Keratinocyte (primary cell): ENCODE results near the gene GRIP1. TPM values are rescaled to one million over a fixed set of nuclear protein-coding genes. Genes with fewer than 3 reads are reported as not detected.

Experiments
- DNase-seq: peaks from one replicate; pipeline ENCODE4 v3.0.0-alpha.2; 2011; ENCODE audit warnings: low read depth, missing footprints, low spot score
- FAIRE-seq: peaks from 2 replicates; lab custom pipeline; 2011; peaks lifted over from hg19 to GRCh38; lab: Jason Lieb, UNC
- H2AFZ ChIP-seq: 2 replicates; pipeline ENCODE4 v1.6.0; 2012; ENCODE audit warnings: low read length, control low read depth, inconsistent platforms; ENCODE audit not compliant: control insufficient read depth
- H3K27ac ChIP-seq: 2 replicates; pipeline ENCODE4 v1.5.1; 2011; ENCODE audit warnings: low read length; ENCODE audit not compliant: control insufficient read depth, insufficient read depth
- H3K27me3 ChIP-seq: 3 replicates; pipeline ENCODE4 v1.6.0; 2011; ENCODE audit warnings: low read length; ENCODE audit not compliant: control insufficient read depth, insufficient read depth; ENCODE audit errors: extremely low read depth
- H3K36me3 ChIP-seq, 2 experiments: 2 replicates in 1 of 2; 3 replicates in 1 of 2; pipeline ENCODE4 v1.5.1; 2011; ENCODE audit warnings: low read length in 2 of 2, mild to moderate bottlenecking in 1 of 2; ENCODE audit not compliant: control insufficient read depth in 2 of 2, insufficient read depth in 2 of 2; ENCODE audit errors: extremely low read depth in 1 of 2
- H3K4me1 ChIP-seq: 3 replicates; pipeline ENCODE4 v1.5.1; 2011; ENCODE audit warnings: low read length; ENCODE audit not compliant: control insufficient read depth, insufficient read depth; ENCODE audit errors: extremely low read depth
- H3K4me2 ChIP-seq: 3 replicates; pipeline ENCODE4 v1.6.0; 2011; ENCODE audit warnings: low read depth, low read length; ENCODE audit not compliant: control insufficient read depth, insufficient read depth; ENCODE audit errors: extremely low read depth
- H3K4me3 ChIP-seq, 3 experiments: fragments of 200-600 bp in 1 of 3; sonication (generic) in 1 of 3; 2 replicates in 2 of 3; 3 replicates in 1 of 3; pipeline ENCODE4 v1.5.1; 2011 to 2016; ENCODE audit warnings: low read length in 3 of 3, mild to moderate bottlenecking in 3 of 3, control low read depth in 2 of 3, inconsistent platforms in 1 of 3, low read depth in 1 of 3, mixed read lengths in 1 of 3, mixed run types in 1 of 3, moderate library complexity in 1 of 3; ENCODE audit not compliant: control insufficient read depth in 2 of 3, insufficient read depth in 2 of 3; ENCODE audit errors: extremely low read depth in 1 of 3
- H3K79me2 ChIP-seq: 2 replicates; pipeline ENCODE4 v1.6.0; 2012; ENCODE audit warnings: low read length; ENCODE audit not compliant: control insufficient read depth, insufficient read depth
- H3K9ac ChIP-seq: 3 replicates; pipeline ENCODE4 v1.6.0; 2011; ENCODE audit warnings: low read length; ENCODE audit not compliant: control insufficient read depth, insufficient read depth; ENCODE audit errors: extremely low read depth
- H3K9me1 ChIP-seq: 3 replicates; pipeline ENCODE4 v1.6.0; 2011; ENCODE audit warnings: low read length; ENCODE audit not compliant: control insufficient read depth, insufficient read depth; ENCODE audit errors: extremely low read depth
- H3K9me3 ChIP-seq: 2 replicates; pipeline ENCODE4 v1.5.1; 2012; ENCODE audit warnings: low read depth, low read length; ENCODE audit not compliant: control insufficient read depth
- H4K20me1 ChIP-seq: 3 replicates; pipeline ENCODE4 v1.6.0; 2011; ENCODE audit warnings: low read length; ENCODE audit not compliant: control insufficient read depth, insufficient read depth; ENCODE audit errors: extremely low read depth
- CTCF ChIP-seq, 3 experiments: IDR thresholded peaks in 1 of 3; conservative IDR thresholded peaks in 1 of 3; optimal IDR thresholded peaks in 1 of 3; 2 replicates in 2 of 3; 3 replicates in 1 of 3; pipeline versions ENCODE3 to v1.5.1; 2011; ENCODE audit warnings: low read length in 3 of 3, mild to moderate bottlenecking in 3 of 3, moderate library complexity in 2 of 3, control low read depth in 1 of 3, inconsistent platforms in 1 of 3; ENCODE audit not compliant: insufficient read depth in 2 of 3; ENCODE audit errors: extremely low read depth in 1 of 3
- EZH2 ChIP-seq: IDR thresholded peaks from one replicate; pipeline ENCODE4 v1.6.1; 2012; ENCODE audit warnings: inconsistent platforms, mild to moderate bottlenecking, low read length, moderate library complexity
- dilution Hi-C: fragments of 300-500 bp; cut with MboI; formaldehyde crosslinking; loops from one replicate; pipeline ENCODE4 v1.7.0; 2020; ENCODE audit warnings: low sequenced_read_pairs; ENCODE audit not compliant: extremely low pct_ligation_motif_present
- polyA minus RNA-seq, 3 experiments: library from RNA; depleted of rRNA, polyadenylated mRNA; stranded (reverse); fragments of >200 nt; gene quantifications; 1 replicate in 1 of 3; 2 replicates in 1 of 3; 3 replicates in 1 of 3; pipeline ENCODE4 v1.2.3, GENCODE V29; 2011
- polyA plus RNA-seq, 5 experiments: library from polyadenylated mRNA; depleted of rRNA in 3 of 5; stranded (reverse) in 3 of 5; stranded (forward) in 1 of 5; unstranded in 1 of 5; fragments of >200 nt; gene quantifications; 1 replicate in 1 of 5; 2 replicates in 3 of 5; 3 replicates in 1 of 5; pipeline versions ENCODE4 v1.2.1 to v1.2.3, GENCODE V29; 2011 to 2012; ENCODE audit warnings: missing spikeins in 2 of 5, low read depth in 1 of 5, low replicate concordance in 1 of 5

GRIP1 gene
- polyA plus RNA-seq (3.2 to 7.6 TPM (median 6.7 TPM) in 3 replicates), polyA minus RNA-seq (11.5 to 18.7 TPM (median 13.6 TPM) in 3 replicates)
- polyA plus RNA-seq (2011; ENCODE audit: low read depth): 12.7 TPM
- 3.6 and 15.7 TPM in 2 replicates for polyA plus RNA-seq (2011; cell fraction: cytosol; rRNA removed)
- 10.4 and 12.3 TPM in 2 replicates for polyA plus RNA-seq (2011; cell fraction: nucleus; rRNA removed)
- 5.8 and 12.6 TPM in 2 replicates for polyA plus RNA-seq (2012; ENCODE audit: low replicate concordance)
- 15.5 TPM for polyA minus RNA-seq (2011; cell fraction: cytosol; rRNA and poly(A)+ RNA removed)
- polyA minus RNA-seq (2011; cell fraction: nucleus; rRNA and poly(A)+ RNA removed): 22.8 and 42.5 TPM in 2 replicates

GRCh38 chr12:66678338-66679275, at the start of gene GRIP1:
TSS of gene GRIP1 (minus strand) at chr12:66679076. CDS start at chr12:66678904, 172 bp downstream.
- FAIRE-seq: no peak
- H3K9me3 ChIP-seq: no peaks in the 10 kb centered on the region
- no peak for DNase-seq
- TF ChIP-seq EZH2 (no peak), CTCF (optimal IDR thresholded peaks at IDR 0.05 in 1 of 3, IDR thresholded peaks at IDR 0.05 in 1 of 3, conservative IDR thresholded peaks at IDR 0.05 in 1 of 3; ENCODE audit: extremely low read depth in 1 of 3, insufficient read depth in 2 of 3, low read length in 3 of 3) (no peak)
- H3K27me3 ChIP-seq: no peaks in the 10 kb centered on the region
- dilution Hi-C loops: no loop called here
- no peak within 1 kb of the TSS for H3K4me2 ChIP-seq
- H4K20me1 ChIP-seq: no peaks in the 10 kb centered on the region
- no peak within 1 kb of the TSS for H3K27ac ChIP-seq
- H3K79me2 ChIP-seq: no peaks in the 10 kb centered on the region
- H2AFZ ChIP-seq: no peak within 1 kb of the TSS
- H3K4me3 ChIP-seq: no peak within 1 kb of the TSS
- H3K36me3 ChIP-seq: no peaks in the 10 kb centered on the region
- H3K4me1 ChIP-seq: no peaks in the 10 kb centered on the region
- no peak within 1 kb of the TSS for H3K9ac ChIP-seq
- H3K9me1 ChIP-seq: no peaks in the 10 kb centered on the region

- FAIRE-seq: no peak
- TF ChIP-seq CTCF (optimal IDR thresholded peaks at IDR 0.05 in 1 of 3, IDR thresholded peaks at IDR 0.05 in 1 of 3, conservative IDR thresholded peaks at IDR 0.05 in 1 of 3; ENCODE audit: extremely low read depth in 1 of 3, insufficient read depth in 2 of 3, low read length in 3 of 3): no peak
- no peak for TF ChIP-seq EZH2
- no peaks in the 10 kb centered on the region for H3K9me1 ChIP-seq
- H3K4me2 ChIP-seq: no peak overlapping the region
- no peaks in the 10 kb centered on the region for H3K27me3 ChIP-seq
- H2AFZ ChIP-seq: no peak overlapping the region
- no peaks in the 10 kb centered on the region for H3K4me1 ChIP-seq
- H3K9me3 ChIP-seq: no peaks in the 10 kb centered on the region
- peaks cover 3% of the 10 kb centered on the region for H4K20me1 ChIP-seq
- H3K9ac ChIP-seq: no peak overlapping the region
- no peaks in the 10 kb centered on the region for H3K36me3 ChIP-seq
- dilution Hi-C loops: no loop called here
- DNase-seq: no peak
- H3K27ac ChIP-seq: no peak overlapping the region
- H3K79me2 ChIP-seq: no peaks in the 10 kb centered on the region
- H3K4me3 ChIP-seq: no peak overlapping the region
Observed at GRCh38 chr12:66726556-66726955, 47.7 kb upstream of the GRIP1 start.
